HepG2 (cell line): ENCODE results near the gene OPA3. TPM values are rescaled to one million over a fixed set of nuclear protein-coding genes. Genes with fewer than 3 reads are reported as not detected.

Source experiments
- AKNA ChIP-seq: sonication (generic); formaldehyde crosslinking; IDR thresholded peaks from 2 replicates; pipeline ENCODE4 v1.4.0; 2020; ENCODE audit warnings: missing genetic modification reagents, borderline replicate concordance
- MATR3 ChIP-seq: sonication (generic); formaldehyde crosslinking; IDR thresholded peaks from 2 replicates; pipeline ENCODE4 v1.4.0; 2020; ENCODE audit warnings: missing genetic modification reagents
- MED8 ChIP-seq: sonication (generic); formaldehyde crosslinking; IDR thresholded peaks from 2 replicates; pipeline ENCODE4 v1.8.1; 2023; ENCODE audit warnings: mild to moderate bottlenecking, missing genetic modification reagents; ENCODE audit not compliant: insufficient replicate concordance
- NFATC3 ChIP-seq: sonication (generic); formaldehyde crosslinking; IDR thresholded peaks from 2 replicates; pipeline ENCODE4 v1.5.1; 2020; ENCODE audit warnings: mild to moderate bottlenecking, missing genetic modification reagents
- NFIC ChIP-seq: IDR thresholded peaks from 2 replicates; pipeline ENCODE4 v1.6.1; 2012; ENCODE audit warnings: mild to moderate bottlenecking, low read length, inconsistent platforms
- NFKB2 ChIP-seq: sonication (generic); formaldehyde crosslinking; IDR thresholded peaks from 2 replicates; pipeline ENCODE4 v1.4.0; 2020; ENCODE audit warnings: missing genetic modification reagents, borderline replicate concordance
- PAX8 ChIP-seq: sonication (generic); formaldehyde crosslinking; IDR thresholded peaks from 2 replicates; pipeline ENCODE4 v1.8.0; 2022; ENCODE audit warnings: mild to moderate bottlenecking, missing genetic modification reagents, borderline replicate concordance
- PITX1 ChIP-seq: sonication (generic); formaldehyde crosslinking; IDR thresholded peaks from 2 replicates; pipeline ENCODE4 v1.5.1; 2020; ENCODE audit warnings: mild to moderate bottlenecking, missing genetic modification reagents
- PTBP1 ChIP-seq: fragments of 200-400 bp; formaldehyde crosslinking; IDR thresholded peaks from 2 replicates; pipeline ENCODE4 v1.6.1; 2018; ENCODE audit warnings: low read length, low read depth; ENCODE audit not compliant: poor library complexity, severe bottlenecking
- SPEN ChIP-seq: sonication (generic); formaldehyde crosslinking; IDR thresholded peaks from 2 replicates; pipeline ENCODE4 v1.5.1; 2020; ENCODE audit warnings: low read depth, mild to moderate bottlenecking, missing genetic modification reagents
- TBX3 ChIP-seq: fragments of 450-650 bp; IDR thresholded peaks from 2 replicates; pipeline ENCODE4 v1.6.1; 2017; ENCODE audit warnings: antibody characterized with exemption, mild to moderate bottlenecking, inconsistent platforms, borderline replicate concordance
- THAP11 ChIP-seq: IDR thresholded peaks from 2 replicates; pipeline ENCODE4 v1.6.1; 2016; ENCODE audit warnings: missing biosample characterization, missing genetic modification reagents
- ZNF337 ChIP-seq: sonication (generic); formaldehyde crosslinking; IDR thresholded peaks from 2 replicates; pipeline ENCODE4 v1.5.1; 2020; ENCODE audit warnings: missing genetic modification reagents, low read depth, mild to moderate bottlenecking, borderline replicate concordance
- ZNF512B ChIP-seq: sonication (generic); formaldehyde crosslinking; IDR thresholded peaks from 2 replicates; pipeline ENCODE4 v1.5.1; 2020; ENCODE audit warnings: missing genetic modification reagents, mild to moderate bottlenecking, borderline replicate concordance
- ZNF530 ChIP-seq: sonication (generic); formaldehyde crosslinking; IDR thresholded peaks from 2 replicates; pipeline ENCODE4 v1.5.0; 2020; ENCODE audit warnings: low read depth, mild to moderate bottlenecking, missing genetic modification reagents
- ZNF550 ChIP-seq: sonication (generic); formaldehyde crosslinking; IDR thresholded peaks from 2 replicates; pipeline ENCODE4 v1.4.0; 2020; ENCODE audit warnings: mild to moderate bottlenecking, missing genetic modification reagents, borderline replicate concordance
- ZSCAN20 ChIP-seq: sonication (generic); formaldehyde crosslinking; IDR thresholded peaks from 2 replicates; pipeline ENCODE4 v1.4.0; 2020; ENCODE audit warnings: missing genetic modification reagents, mild to moderate bottlenecking, borderline replicate concordance
- polyA plus RNA-seq, 8 experiments: library from polyadenylated mRNA; depleted of rRNA in 3 of 8; stranded (reverse) in 7 of 8; unstranded in 1 of 8; fragments of >200 nt; fragmentation: Illumina TruSeq in 4 of 8; extraction: Trizol in 4 of 8; gene quantifications; 2 replicates each; pipeline versions ENCODE4 v1.2.1 to v1.2.3, GENCODE V29; 2011 to 2016; ENCODE audit warnings: low read depth in 4 of 8, missing spikeins in 1 of 8, mixed read lengths in 1 of 8; ENCODE audit not compliant: insufficient read depth in 1 of 8
- total RNA-seq, 5 experiments: library from RNA; depleted of rRNA; stranded (reverse); fragments of >200 nt; fragmentation: Illumina TruSeq; extraction: Trizol; gene quantifications; 2 replicates each; pipeline ENCODE4 v1.2.3, GENCODE V29; 2016; ENCODE audit warnings: low read depth in 1 of 5
- TF ChIP-seq, protein P1 (sequence below), 2 experiments: sonication (generic) in 1 of 2; formaldehyde crosslinking in 1 of 2; IDR thresholded peaks; 2 replicates each; pipeline versions ENCODE4 v1.5.1 to v1.6.1; 2011 to 2020; ENCODE audit warnings: borderline replicate concordance in 1 of 2, low read depth in 1 of 2, low read length in 1 of 2, mild to moderate bottlenecking in 1 of 2, missing genetic modification reagents in 1 of 2, moderate library complexity in 1 of 2

Gene OPA3
- total and polyA plus RNA-seq, 2 of the 13 experiments (the other 11 are each of a cell fraction or from before 2014, with no cell fraction given): 8.3 to 17.7 TPM

- TF ChIP-seq AKNA (CRISPR knock-in tag) (no peak), MATR3 (no peak), ZSCAN20 (CRISPR knock-in tag) (no peak), ZNF550 (CRISPR knock-in tag) (no peak), PAX8 (CRISPR knock-in tag) (no peak), MED8 (CRISPR knock-in tag) (no peak), ZNF337 (CRISPR knock-in tag) (no peak), NFIC (no peak), PITX1 (CRISPR knock-in tag) (peak; percentile 30; the same call in 1 of the 2 replicates), NFATC3 (no peak), PTBP1 (no peak), TBX3 (peak; percentile 81; the same call in 1 of the 2 replicates), SPEN (0 out of 2 replicates have a peak, but pooled peaks have one; percentile 27), ZNF530 (CRISPR knock-in tag) (no peak), NFKB2 (CRISPR knock-in tag) (no peak), THAP11 (CRISPR knock-in tag) (peak; percentile 41), ZNF512B (CRISPR knock-in tag) (no peak)
- TF ChIP-seq, protein P1, sequence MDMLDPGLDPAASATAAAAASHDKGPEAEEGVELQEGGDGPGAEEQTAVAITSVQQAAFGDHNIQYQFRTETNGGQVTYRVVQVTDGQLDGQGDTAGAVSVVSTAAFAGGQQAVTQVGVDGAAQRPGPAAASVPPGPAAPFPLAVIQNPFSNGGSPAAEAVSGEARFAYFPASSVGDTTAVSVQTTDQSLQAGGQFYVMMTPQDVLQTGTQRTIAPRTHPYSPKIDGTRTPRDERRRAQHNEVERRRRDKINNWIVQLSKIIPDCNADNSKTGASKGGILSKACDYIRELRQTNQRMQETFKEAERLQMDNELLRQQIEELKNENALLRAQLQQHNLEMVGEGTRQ (IDR thresholded peaks at IDR 0.05; ENCODE audit: low read depth, low read length): no peak
- TF ChIP-seq, protein P1 (CRISPR knock-in tag; IDR thresholded peaks at IDR 0.05; ENCODE audit: borderline replicate concordance): no peak
Observed at GRCh38 chr19:45577111-45577905, 7.3 kb downstream of the OPA3 start (continued).
